Dedifferentiated amniotic fluid mesenchymal stem cell (primary cell): ENCODE data around the gene FAM180B.

Experiments used
- DNase-seq: peaks from one replicate; pipeline ENCODE4 v3.0.0-alpha.2; 2016; ENCODE audit errors: extremely low spot score

FAM180B gene

GRCh38 chr11:47566149-47566698 lies 20.3 kb upstream of the FAM180B start:
- no peak for DNase-seq

- DNase-seq = no peak
These were observed 16.8 kb upstream of the FAM180B start for GRCh38 chr11:47569646-47570045.

- DNase-seq = no peak
These were observed 15.7 kb upstream of the FAM180B start for GRCh38 chr11:47570651-47571356.

GRCh38 chr11:47571357-47571729 lies 15.1 kb upstream of the FAM180B start:
- no peak for DNase-seq

GRCh38 chr11:47571895-47572294 lies 14.6 kb upstream of the FAM180B start:
- DNase-seq = no peak

GRCh38 chr11:47572715-47573255 lies 13.7 kb upstream of the FAM180B start:
- DNase-seq = no peak

- no peak for DNase-seq
These were observed 13.2 kb upstream of the FAM180B start for GRCh38 chr11:47573321-47573720.

GRCh38 chr11:47577460-47578041 lies 8.9 kb upstream of the FAM180B start:
- no peak for DNase-seq

- peak; percentile 91 for DNase-seq
These were observed 7.7 kb upstream of the FAM180B start, which contains the start of the genes KBTBD4 and NDUFS3 for GRCh38 chr11:47578524-47579494. Gene KBTBD4 (minus strand): TSS chr11:47578970. CDS start chr11:47578951, 19 bp downstream. Gene NDUFS3 (plus strand): TSS chr11:47579074. CDS start chr11:47579092, 18 bp downstream.

GRCh38 chr11:47583844-47584243 lies 2.6 kb upstream of the FAM180B start:
- DNase-seq = no peak

- no peak for DNase-seq
These were observed 700 bp downstream of the FAM180B start for GRCh38 chr11:47587039-47587716.

- DNase-seq = no peak
These were observed 1.3 kb downstream of the FAM180B start for GRCh38 chr11:47587723-47588326.

GRCh38 chr11:47589118-47589517 lies 2.6 kb downstream of the FAM180B start:
- DNase-seq = no peak

GRCh38 chr11:47589584-47589976 lies 3.1 kb downstream of the FAM180B start:
- no peak for DNase-seq

- no peak for DNase-seq
These were observed 3.7 kb downstream of the FAM180B start for GRCh38 chr11:47589977-47590861.

GRCh38 chr11:47591764-47592163 lies 5.3 kb downstream of the FAM180B start:
- no peak for DNase-seq

- DNase-seq = no peak
These were observed 5.8 kb downstream of the FAM180B start for GRCh38 chr11:47592251-47592650.

- DNase-seq = no peak
These were observed 6.5 kb downstream of the FAM180B start for GRCh38 chr11:47592970-47593369.

GRCh38 chr11:47593492-47593933 lies 7.0 kb downstream of the FAM180B start:
- DNase-seq = no peak
